ENCODE data around the gene DMD.

DMD gene

DNA sequence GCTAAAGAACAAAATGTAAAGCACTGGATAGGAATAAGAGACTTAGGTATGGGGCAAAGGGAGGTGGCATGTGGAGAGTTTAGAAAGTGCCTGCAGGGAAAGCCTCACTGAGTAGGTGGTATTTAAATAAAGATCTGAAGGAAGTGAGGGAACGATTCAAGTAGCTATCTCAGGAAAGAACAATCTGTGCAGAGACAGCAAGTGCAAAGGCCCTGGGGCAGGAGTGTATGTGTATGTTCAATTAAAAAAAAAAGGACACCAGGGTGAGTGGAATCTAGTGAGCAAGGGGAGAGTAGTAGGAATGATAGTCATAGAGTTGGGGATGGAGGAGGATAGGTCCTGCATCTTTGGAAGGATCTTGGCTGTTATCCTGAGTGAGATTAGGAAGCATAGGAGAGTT lies 1359.6 kb downstream of the DMD start:
- Histone ChIP-seq H3K27me3 (replicated peaks) (no peaks in the 10 kb centered on the region), H3K27ac (no peak overlapping the region), H3K4me3 (ENCODE audit: low read depth, low read length) (no peak overlapping the region), H3K36me3 (replicated peaks) (no peaks in the 10 kb centered on the region)
- TF ChIP-seq, protein P1, sequence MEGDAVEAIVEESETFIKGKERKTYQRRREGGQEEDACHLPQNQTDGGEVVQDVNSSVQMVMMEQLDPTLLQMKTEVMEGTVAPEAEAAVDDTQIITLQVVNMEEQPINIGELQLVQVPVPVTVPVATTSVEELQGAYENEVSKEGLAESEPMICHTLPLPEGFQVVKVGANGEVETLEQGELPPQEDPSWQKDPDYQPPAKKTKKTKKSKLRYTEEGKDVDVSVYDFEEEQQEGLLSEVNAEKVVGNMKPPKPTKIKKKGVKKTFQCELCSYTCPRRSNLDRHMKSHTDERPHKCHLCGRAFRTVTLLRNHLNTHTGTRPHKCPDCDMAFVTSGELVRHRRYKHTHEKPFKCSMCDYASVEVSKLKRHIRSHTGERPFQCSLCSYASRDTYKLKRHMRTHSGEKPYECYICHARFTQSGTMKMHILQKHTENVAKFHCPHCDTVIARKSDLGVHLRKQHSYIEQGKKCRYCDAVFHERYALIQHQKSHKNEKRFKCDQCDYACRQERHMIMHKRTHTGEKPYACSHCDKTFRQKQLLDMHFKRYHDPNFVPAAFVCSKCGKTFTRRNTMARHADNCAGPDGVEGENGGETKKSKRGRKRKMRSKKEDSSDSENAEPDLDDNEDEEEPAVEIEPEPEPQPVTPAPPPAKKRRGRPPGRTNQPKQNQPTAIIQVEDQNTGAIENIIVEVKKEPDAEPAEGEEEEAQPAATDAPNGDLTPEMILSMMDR (IDR thresholded peaks at IDR 0.05; ENCODE audit: low read depth, low read length, missing control alignments) = no peak
- in situ Hi-C loops (cut with HindIII; ENCODE audit: low pct_ligation_motif_present, low sequenced_read_pairs) = no loop called here
- no peak for DNase-seq

DNA sequence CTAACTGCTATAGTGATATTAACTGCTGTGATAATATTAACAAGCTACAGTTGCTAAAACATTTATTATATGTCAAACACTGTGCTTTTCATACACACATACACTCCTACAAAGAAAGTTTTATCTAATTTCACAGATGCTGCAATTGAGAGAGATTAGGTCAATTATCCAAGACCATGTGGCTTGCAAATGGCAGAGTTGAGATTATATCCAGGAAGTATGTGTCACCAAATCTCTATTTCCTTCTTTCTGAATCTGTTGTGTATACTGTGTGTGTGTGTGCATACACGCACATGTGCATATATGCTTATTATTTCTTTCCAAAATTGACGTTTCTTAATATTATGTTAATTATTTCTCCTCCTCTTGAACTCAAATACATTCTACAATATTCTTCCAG lies 1363.6 kb downstream of the DMD start:
- Histone ChIP-seq H3K27me3 (replicated peaks) (no peaks in the 10 kb centered on the region), H3K36me3 (replicated peaks) (no peaks in the 10 kb centered on the region), H3K27ac (no peak overlapping the region), H3K4me3 (ENCODE audit: low read depth, low read length) (no peak overlapping the region)
- in situ Hi-C loops (cut with HindIII; ENCODE audit: low pct_ligation_motif_present, low sequenced_read_pairs) = no loop called here
- DNase-seq = no peak
- TF ChIP-seq, protein P1 (IDR thresholded peaks at IDR 0.05; ENCODE audit: low read depth, low read length, missing control alignments) = no peak

DNA sequence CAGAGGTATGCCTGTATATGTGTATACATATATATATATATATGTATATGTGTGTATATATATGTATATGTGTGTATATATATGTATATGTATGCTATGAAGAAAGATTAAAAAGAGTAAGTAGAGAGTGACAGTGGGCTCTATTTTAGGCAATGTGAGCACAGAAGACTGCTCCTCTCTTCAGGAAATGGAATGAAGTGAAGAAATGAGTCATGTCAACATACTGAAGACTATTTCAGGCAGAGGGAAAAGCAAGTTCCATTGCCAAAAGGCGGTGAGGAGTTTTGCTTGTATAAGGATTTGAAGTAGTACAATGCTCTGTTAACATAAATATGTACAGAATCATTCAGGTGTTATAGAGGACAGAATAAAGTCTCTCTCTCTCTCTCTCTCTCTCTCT lies 1366.3 kb downstream of the DMD start:
- peak; percentile 18 for DNase-seq
- Histone ChIP-seq H3K4me3 (ENCODE audit: low read depth, low read length) (no peak overlapping the region), H3K36me3 (replicated peaks) (no peaks in the 10 kb centered on the region), H3K27me3 (replicated peaks) (no peaks in the 10 kb centered on the region), H3K27ac (no peak overlapping the region)
- TF ChIP-seq, protein P1 (IDR thresholded peaks at IDR 0.05; ENCODE audit: low read depth, low read length, missing control alignments) = no peak
- in situ Hi-C loops (cut with HindIII; ENCODE audit: low pct_ligation_motif_present, low sequenced_read_pairs) = no loop called here

DNA sequence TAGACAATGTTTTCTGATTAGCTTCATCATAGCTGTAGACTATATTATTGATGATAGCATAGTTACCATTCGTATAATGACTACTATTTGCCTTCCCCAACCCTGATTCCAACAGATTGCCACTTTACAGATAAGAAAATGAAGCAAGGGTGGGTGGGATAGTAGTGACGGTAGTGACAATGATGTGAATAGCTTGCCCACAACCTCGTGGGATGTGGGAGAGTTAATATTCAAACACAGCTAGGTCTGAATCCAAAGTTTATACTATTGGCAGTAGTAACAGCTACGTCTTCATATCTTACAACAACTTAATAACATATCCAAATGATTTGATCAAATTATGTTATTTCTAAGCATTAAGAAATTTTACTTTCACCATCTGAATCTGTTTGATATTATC lies 1372.7 kb downstream of the DMD start:
- Histone ChIP-seq H3K4me3 (ENCODE audit: low read depth, low read length) (no peak overlapping the region), H3K36me3 (replicated peaks) (no peaks in the 10 kb centered on the region), H3K27ac (no peak overlapping the region), H3K27me3 (replicated peaks) (no peaks in the 10 kb centered on the region)
- in situ Hi-C loops (cut with HindIII; ENCODE audit: low pct_ligation_motif_present, low sequenced_read_pairs) = no loop called here
- no peak for DNase-seq
- TF ChIP-seq, protein P1 (IDR thresholded peaks at IDR 0.05; ENCODE audit: low read depth, low read length, missing control alignments) = no peak

DNA sequence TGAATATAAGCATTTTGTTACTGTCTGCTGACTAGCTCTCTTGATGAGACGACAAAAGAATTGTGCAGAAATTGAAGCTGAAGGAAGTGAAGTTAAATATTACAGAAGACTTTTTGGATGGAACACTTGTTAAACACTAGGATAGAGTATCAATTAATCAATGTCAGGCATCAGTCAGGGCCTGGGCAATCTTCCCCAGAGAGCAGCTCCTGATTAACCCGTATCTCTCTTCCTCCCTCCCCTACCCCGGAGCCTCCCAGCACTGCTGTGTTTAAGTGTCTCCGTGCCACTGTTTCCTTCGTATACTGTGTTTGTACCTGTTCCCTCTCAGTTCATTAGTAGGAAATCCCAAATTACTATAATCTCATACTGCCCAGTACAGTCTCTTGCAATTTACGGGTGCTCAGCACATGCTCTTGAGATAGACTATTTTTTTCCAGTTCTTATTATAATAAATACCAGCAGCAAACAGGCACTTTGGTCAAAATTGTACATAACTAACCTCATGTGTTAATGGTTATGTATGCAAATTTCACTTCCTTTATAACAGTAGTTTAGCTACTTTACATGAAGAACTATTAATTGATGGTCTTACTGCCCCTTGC lies 1373.8 kb downstream of the DMD start:
- Histone ChIP-seq H3K27me3 (replicated peaks) (no peaks in the 10 kb centered on the region), H3K36me3 (replicated peaks) (no peaks in the 10 kb centered on the region), H3K4me3 (ENCODE audit: low read depth, low read length) (no peak overlapping the region), H3K27ac (no peak overlapping the region)
- TF ChIP-seq, protein P1 (IDR thresholded peaks at IDR 0.05; ENCODE audit: low read depth, low read length, missing control alignments) = no peak
- DNase-seq = no peak
- in situ Hi-C loops (cut with HindIII; ENCODE audit: low pct_ligation_motif_present, low sequenced_read_pairs) = no loop called here

DNA sequence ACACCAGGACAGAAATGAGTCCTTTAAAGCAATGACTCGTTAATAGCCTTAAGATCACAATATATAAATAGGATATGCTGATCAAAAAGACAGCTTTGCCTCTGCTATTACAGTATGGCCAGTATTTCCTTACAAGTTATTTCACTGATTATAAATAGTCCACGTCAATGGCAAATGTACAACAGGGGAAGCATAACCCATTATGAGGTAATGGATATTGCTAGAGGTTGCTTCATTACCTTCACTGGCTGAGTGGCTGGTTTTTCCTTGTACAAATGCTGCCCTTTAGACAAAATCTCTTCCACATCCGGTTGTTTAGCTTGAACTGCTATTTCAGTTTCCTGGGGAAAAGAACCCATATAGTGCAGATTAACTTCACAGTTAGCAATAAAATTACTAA lies 1374.9 kb downstream of the DMD start:
- Histone ChIP-seq H3K27ac (no peak overlapping the region), H3K27me3 (replicated peaks) (no peaks in the 10 kb centered on the region), H3K36me3 (replicated peaks) (no peaks in the 10 kb centered on the region), H3K4me3 (ENCODE audit: low read depth, low read length) (no peak overlapping the region)
- TF ChIP-seq, protein P1 (IDR thresholded peaks at IDR 0.05; ENCODE audit: low read depth, low read length, missing control alignments) = no peak
- in situ Hi-C loops (cut with HindIII; ENCODE audit: low pct_ligation_motif_present, low sequenced_read_pairs) = no loop called here
- DNase-seq = no peak

Data from brain microvascular endothelial cell (primary cell).